ENCODE data around the gene USPL1.
"Not testable (repeated sequence)": the region's sequence is repeated elsewhere in the genome, so short reads cannot be mapped to it uniquely, and the experiment has no call there.

Gene USPL1

DNA sequence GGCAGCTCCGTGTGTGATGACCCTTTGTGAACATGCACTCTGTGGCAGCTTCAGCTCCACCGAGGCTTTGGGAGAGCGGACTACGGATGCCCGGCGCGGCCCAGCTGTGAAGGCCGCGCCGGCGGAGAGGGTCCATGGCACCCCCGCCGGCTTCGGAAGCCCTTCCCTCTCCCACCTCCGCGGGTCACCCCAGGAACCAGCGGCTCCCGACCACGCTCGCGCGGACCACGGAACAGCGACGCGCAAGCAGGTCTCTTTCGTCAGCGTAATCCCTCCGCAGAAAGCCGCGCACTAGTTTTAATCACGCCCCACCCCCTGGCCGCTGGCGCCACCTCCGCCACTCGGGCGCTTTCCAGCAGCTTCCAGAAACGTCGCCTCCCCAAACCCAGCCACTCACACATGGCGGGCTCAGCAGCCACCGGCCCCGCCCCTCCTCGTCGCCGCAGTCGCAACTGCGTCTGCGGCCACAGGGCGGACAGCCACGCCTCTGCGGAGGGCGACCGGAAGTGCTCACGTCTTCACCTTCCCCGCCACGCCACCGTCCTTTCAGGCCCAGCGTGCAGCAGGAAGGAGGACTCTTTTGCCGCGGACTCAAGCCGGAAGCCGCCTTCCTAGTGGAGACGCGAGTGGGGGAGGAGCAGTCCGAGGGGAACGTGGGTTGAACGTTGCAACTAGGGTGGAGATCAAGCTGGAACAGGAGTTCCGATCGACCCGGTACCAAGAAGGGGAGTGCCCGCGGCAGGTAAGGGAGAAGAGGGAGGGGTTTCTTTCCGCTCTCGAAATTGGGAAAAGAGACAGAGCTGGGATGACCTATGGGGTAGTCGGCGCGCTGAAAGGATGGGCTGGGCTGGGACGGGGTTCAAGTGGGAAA, at the start of gene USPL1:
Gene USPL1 (plus strand): TSS at position 606 of the 871 bp plus-strand sequence. CDS start 3,221 bp downstream, outside the sequence.
- peak; percentile 99 for DNase-seq (ENCODE audit: low spot score)

DNA sequence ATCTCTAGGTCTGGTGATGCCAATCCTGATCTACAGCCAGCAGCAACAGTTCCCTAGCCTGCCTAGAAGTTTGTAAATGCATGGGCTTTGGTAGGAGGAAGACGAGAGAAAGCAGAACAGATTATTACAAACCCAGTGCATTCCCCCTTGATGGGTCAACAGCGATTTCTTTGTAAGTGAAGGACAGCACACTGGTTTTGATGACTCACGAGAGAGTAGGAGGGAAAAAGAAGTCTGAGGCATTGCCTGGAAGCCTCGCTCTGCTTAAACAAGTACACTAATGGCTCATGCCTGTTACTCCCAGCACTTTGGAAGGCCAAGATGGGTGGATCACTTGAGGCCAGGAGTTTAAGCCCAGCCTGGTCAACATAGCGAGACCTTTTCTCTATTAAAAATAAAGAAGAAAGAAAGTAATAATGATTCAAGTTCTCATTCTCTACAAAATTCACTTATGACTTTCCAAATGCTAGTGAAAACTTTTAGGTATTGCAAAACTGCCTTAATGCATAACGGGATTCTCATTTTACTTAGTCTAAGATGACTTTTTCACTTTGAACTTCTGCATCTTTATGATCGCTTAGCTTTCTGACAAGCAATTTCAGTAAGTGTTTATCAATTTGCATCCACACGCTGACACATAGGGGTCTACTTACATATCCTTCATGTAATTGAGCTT, 47.7 kb upstream of the USPL1 start:
- DNase-seq (ENCODE audit: low spot score) = no peak

DNA sequence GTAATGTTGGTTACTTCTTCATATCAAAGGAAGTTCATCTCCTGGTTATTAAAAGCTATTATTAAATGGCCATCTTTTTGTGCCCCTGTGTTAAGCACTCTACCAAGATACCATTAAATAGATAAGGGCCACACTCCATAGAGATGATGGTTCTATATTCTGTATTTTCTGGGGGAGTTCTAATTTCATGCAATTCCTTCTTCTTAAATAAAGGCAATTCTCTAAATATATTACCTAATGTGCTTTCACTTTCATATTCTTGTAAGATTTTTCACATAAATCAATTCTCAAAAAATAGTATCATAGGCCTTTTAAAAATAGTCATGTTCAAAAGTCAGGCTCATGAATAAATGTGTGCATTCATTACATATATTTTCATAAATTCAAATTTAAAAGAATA, 47.0 kb upstream of the USPL1 start:
- no peak for DNase-seq (ENCODE audit: low spot score)

DNA sequence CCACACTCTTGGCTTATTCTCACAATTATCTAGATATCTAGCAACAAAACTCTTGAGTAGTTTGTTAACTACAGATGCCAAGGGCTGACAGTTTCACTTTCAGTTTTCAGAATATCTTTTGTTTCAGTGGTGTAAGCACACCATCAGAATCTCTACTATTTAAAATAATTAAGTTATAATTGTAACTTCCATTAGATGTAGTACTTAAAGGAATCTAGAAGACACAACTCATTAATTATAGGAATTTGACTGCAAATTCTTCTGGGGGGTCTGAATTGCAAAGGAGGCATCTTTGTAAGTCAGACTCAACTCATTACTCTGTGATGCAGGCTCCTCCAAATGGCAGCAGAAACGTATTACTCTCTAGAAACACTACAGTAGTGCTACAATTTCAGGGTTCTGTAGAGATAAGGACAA, 44.9 kb upstream of the USPL1 start:
- no peak for DNase-seq (ENCODE audit: low spot score)

DNA sequence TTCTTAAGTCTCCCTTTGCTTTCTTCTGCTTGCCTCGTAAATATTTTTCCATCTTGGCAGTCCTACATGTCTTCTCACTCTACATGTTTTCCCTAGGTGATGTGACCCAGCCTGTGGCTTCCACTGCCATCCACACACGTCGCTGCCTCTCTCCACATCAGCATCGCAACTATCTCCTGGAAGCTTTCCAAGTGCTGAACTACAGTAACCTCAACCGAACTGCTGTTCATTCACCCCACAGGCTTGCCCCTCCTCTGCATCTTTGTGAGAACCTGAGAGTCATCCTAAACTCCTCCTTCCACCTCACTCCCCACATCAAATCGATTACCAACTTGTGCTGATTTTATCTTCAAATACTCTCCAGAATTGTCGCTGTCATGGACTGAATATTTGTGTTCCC, 41.2 kb upstream of the USPL1 start:
- no peak for DNase-seq (ENCODE audit: low spot score)

DNA sequence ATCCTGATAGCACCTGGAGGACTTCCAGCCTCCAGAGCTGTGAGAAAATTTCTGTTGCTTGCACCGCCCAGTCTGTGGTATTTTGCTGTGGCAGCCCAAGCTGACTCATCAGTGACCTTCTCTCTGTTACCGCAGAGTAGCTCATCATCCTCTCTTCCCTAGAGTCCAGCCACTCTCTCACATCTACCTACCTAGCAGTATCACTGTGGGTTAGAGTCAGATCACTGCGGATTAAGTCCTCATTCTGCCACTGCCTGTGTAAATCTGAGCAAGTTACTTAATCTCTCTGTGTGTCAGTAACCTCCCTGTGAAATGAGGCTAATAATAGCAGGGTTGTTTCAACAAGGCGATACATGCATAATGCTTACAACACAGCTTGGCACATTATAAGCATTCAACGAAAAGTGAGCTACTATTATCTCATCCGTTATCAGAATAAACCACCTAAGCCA, 40.3 kb upstream of the USPL1 start:
- no peak for DNase-seq (ENCODE audit: low spot score)

DNA sequence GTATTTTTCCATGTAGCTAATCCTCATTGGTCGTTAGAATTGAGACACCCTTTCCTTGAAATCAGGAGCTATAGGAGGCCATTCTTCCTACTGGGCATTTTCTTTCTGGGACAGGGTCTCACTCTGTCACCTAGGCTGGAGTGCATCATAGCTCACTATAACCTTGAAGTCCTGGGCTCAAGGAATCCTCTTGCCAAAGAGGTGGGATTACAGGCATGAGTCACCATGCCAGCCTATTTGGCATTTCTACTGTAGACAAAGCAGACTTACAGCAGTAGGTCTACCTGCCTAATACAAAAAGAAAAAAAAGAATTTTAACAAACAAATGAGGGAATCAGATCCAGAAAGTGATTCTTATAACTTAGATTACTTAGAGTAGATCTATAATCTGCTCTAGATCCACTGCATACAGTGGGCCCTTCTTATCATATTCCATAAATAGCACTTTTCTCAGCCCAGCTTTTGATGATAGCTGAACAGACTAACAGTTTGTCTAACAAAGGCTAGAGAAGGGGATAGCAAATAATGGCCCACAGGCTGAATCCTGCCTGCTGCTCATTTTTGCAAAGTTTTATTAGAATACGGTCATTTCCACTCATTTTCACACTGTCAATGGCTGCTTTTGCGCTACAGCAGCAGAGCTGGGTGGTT, 36.7 kb upstream of the USPL1 start:
- DNase-seq (ENCODE audit: low spot score) = no peak

DNA sequence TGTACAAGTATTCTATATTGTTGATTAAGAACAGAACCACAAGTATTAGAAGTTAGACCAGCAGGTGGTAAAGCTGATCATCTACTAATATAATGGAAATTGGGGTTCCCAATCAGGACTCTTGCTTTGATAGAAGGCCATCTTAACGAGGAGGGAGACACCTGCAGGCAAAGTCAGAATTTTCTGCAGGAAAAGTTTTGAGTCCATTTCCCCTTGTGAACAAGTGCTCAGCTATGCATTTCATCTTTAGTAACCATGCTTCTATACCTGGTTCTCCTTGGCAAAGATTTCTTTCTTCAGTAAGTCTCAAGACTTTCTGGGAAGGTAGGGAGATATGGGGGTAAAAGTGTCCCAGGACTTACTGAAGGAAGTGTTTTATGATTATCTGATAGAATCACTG, 36.1 kb upstream of the USPL1 start:
- DNase-seq (ENCODE audit: low spot score) = no peak

DNA sequence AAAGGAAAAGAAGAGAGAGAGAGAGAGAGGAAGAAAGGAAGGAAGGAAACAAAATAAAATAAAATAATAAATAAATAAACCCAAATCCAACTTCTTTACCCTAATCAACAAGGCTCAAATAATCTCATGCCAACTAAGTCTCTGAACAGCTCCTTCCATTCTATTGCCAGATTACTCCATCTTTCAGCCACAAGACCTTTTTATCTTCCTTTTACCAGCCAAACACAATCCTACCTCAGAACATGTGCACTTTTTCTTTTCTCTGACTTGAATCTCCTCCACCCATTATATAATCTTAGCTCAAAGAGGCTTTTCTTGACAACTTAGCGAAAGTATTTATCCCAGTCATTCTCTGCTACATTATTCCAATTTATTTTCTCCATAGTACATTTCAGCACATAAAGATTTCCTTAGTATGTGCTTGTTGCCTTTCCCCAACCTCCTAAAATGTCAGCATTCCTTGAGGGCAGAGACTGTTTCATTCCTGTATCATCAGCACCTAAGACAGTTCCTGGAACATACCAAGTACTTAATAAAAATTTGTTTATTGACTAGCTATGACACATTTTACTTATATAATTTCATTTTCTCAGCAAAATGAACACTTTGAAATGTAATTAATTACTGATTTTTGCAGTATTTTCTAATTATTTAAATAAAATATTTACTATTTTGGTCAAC, 33.5 kb upstream of the USPL1 start:
- no peak for DNase-seq (ENCODE audit: low spot score)

DNA sequence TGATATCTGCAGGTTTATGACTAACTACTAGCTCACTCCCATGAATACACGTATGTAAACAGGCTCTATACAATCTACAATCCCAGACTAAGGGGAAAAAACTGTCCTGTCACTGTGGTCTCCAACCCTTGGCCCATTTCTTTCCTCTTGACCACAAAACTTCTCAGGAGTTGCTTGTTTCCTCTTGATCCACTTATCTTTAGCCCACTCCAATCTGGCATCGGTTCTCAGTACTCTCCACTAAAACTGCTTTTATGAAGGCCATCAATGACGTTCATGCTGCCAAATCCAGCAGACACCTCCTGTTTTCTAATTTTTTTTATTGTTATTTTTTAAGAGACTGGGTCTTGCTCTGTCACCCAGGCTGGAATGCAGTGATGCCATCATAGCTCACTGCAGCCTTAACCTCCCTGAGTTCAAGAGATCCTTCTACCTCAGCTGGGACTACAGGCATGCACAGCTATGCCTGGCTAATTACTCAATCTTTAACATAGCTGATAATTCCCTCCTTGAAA, 31.9 kb upstream of the USPL1 start:
- DNase-seq (ENCODE audit: low spot score) = no peak

DNA sequence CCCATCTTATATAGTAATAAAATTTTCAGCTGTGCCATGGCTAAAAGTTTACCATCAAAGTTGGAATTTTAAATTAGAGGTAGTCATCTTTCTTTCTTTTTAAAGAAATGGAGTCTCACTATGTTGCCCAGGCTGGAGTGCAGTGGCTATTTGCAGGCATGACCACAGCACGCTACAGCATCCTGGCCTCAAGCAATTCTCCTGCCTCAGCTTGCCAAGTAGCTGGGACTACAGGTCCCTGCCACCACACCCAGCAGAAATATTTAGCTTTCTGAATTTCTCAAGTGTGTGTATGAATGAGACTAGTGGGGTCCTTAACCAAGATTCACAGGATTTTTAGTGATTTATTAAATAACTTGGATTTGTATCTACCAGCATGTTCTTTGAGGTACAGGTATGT, 30.5 kb upstream of the USPL1 start:
- no peak for DNase-seq (ENCODE audit: low spot score)

DNA sequence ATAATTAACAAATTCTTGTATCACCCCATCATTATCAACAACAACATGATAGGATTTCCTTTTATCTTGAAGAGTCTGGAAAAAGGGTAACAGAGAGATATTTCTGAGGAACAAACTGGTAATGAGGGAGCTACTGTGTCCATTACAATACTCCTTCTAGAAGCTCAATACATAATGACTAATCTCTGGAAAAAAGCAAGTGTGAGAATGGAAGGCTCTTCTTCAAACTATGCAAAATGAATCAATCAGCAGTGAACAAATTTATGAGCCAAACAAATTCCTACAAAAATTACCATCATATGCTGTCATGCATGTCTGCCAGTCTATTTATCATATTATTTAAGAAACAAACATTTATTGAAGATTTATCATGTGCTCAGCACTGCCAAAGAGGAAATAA, 30.0 kb upstream of the USPL1 start:
- no peak for DNase-seq (ENCODE audit: low spot score)

DNA sequence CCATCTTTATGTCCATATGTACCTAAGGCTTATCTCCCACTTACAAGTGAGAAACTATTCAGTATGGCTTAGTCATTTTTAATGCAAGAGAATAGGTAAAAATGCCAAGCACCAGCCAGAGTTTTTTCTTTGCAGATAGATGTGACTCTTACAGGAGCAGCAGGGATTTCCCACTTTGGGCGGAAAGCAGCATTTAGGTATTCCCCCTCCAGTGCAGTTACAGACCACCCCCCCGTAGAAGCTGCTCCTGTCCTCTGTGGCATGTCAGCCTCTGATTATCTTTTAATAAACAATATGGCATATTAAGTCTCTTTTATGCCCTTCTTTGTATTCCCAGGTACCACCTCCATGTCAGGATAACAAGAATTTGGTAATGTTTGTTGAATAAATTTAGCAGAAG, 24.7 kb upstream of the USPL1 start:
- DNase-seq (ENCODE audit: low spot score) = no peak

DNA sequence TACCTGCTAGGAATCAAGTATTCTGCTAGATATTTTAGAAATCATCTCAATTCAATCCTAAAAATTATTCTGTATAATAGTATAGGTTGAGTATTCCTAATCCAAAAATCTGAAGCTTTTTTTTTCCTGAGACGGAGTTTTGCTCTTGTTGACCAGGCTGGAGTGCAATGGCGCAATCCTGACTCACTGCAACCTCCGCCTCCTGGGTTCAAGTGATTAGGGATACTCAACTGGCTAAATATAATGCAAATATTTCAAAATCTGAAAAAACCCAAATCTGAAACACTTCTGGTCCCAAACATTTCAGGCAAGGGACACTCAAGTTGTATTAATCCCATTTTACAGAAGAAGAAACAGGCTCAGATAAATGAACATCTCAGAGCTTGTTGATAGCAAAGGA, 17.2 kb upstream of the USPL1 start:
- DNase-seq (ENCODE audit: low spot score) = no peak

DNA sequence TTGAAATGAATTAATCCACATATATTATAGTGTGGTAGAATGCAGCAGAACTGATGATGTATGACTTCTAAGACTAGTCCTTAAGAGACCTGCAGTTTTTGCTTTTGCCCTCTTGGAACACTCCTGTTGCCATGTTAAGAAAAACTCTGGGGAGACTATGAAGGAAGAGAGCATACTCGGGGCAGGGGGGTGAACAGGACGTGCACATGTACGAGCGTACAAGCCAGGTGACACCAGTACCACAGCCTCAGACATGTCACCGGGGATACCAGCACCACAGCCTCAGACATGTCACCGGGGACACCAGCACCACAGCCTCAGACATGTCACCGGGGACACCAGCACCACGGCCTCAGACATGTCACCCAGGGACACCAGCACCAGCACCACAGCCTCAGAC, 15.9 kb upstream of the USPL1 start:
- no peak for DNase-seq (ENCODE audit: low spot score)

DNA sequence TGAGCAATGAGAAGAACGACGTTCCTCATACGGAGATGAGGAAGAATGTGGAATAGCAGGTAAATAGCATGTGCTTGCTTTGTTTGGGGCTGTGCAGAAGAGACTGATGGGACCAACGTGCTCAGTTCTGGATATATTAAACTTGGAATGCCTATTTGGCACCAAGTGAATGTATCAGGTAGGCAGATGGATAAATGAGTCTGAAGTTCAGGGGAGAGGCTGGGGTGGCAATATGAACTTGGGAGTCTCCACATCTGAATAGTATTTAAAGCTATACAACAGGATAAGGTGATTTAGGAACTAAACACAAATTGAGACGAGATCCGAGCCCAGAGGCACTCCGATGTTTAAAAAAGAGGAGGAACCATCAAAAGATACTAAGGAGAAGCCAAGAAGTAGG, 12.7 kb upstream of the USPL1 start:
- no peak for DNase-seq (ENCODE audit: low spot score)

DNA sequence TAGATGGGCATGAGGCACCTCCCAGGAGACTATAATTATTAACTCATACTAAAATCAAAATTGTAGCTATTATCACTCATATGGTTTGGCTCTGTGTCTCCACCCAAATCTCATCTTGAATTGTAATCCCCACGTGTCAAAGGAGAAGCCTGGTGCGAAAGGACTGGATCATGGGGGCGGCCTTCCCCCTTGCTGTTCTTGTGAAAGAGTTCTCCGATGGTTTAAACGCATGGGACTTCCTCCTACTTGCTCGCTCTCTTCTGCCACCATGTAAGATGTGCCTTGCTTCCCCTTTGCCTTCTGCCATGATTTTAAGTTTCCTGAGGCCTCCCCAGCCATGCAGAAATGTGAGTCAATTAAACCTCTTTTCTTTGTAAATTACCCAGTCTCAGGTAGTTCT, 10.5 kb upstream of the USPL1 start:
- DNase-seq (ENCODE audit: low spot score) = not testable (repeated sequence)

DNA sequence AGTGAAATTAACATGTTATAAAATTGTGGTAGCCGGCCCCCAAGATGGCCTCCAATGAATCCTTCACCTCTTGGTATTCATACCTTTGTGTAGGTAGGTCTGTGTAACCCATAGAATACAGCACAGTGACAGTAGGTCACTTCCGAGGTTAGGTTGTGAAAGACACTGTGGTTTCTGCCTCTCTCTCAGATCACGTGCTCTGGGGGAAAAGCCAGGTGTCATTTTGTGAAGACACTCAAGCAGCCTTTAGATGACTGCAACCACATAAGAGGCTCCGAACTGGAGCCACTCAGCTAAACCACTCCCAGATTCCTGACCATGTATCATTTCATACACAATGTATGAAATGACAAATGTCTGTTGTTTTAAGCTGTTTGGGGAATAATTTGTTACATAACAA, 9.8 kb upstream of the USPL1 start:
- no peak for DNase-seq (ENCODE audit: low spot score)

DNA sequence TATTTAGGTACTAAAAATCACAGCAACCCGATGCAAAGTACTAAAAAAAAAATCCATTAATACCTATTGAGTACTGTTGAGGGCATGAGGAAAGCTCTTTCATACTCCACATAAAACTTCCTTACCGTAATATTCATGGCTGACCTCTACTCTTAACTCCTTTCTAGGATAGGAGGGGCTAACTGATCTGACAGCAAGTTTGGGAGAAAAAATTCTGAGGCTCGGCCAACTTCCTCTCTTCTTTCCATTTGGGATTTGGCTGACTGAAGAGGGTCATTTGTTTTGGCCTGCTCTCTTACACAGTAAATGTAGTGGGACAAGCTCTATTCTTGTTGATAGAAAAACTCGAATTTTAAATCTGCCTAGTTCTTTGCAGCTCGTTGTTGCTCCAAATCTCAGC, 9.4 kb upstream of the USPL1 start:
- DNase-seq (ENCODE audit: low spot score) = no peak

DNA sequence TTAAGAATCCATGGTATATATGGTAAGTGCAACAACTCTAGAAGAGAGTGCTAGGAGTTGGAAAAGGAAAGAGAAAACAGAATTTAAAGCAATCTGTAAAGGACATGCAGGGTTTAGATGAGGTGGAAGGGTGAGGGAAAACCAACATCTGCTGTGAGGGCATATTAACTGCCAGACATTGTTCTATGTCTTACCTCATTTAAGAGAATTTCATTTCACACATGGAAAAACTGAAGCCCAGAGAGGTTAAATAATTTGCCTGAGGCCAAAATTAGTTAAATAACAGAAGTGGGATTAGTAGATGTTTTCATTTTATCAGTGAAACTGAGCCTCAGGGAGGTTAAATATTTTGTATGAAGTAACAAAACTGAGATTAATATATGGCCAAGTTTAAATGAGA, 7.4 kb upstream of the USPL1 start:
- DNase-seq (ENCODE audit: low spot score) = no peak

DNA sequence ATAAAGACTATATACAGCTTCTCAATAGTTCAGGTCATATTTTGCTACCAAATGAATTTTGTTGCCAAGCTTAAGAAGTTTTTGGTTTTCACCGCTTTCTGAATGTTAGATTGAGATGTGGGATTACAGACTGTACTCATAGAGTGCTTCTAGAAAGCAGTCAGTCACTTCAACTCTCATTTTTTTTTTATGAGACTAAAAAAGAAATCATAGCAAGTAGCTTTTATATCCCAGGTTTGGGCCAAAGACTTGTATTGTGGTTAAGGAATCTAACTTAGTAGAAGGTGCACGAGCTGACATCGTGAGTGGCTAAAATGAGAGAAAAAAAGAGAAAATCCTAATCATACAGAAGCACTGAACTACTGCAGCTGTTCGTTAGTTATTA, 2.2 kb upstream of the USPL1 start:
- no peak for DNase-seq (ENCODE audit: low spot score)

DNA sequence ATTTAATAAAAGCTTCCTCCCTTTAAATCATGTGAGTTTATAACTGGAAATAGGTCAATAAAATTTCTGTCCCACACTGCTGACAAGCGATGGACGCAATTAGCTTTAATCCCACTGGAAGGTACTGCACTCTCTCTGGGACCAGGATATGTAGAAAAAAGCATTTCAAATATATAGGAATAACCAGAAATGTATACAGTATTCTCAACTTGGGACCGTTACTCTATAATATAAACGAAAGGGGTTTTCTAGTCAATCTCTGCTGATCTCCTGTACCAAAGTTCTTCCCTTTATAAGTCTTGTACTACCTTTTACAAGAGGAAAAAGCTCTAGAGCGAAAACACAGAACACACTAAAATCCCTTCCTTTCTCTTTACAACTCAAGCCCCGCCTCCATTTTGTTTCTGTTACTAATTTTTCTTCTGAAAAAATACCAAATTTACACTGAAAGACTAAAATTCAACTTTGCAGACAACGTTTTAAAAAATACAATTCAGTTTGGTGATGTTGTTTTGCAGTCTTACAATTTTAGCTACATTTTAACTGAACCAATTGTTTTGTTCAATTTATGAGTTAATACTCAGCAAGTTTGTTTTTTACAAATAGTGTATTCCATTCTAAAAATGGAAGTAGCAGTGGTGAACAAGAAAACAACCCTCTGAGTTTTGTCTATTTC, 1.7 kb upstream of the USPL1 start:
- DNase-seq (ENCODE audit: low spot score) = no peak
